Right forelimb (tissue), 1 donor: ENCODE data around the gene CNIH2.

Experiments used
- DNase-seq: peaks from one replicate; pipeline ENCODE4 v3.0.0-alpha.2; 2018

The CNIH2 gene

GRCh38 chr11:66278363-66279091, 552 bp downstream of the CNIH2 start:
- no peak for DNase-seq

GRCh38 chr11:66279092-66279734, 1.2 kb downstream of the CNIH2 start:
- DNase-seq, result no peak

- DNase-seq, result no peak
Observed at GRCh38 chr11:66280428-66280827, 2.5 kb downstream of the CNIH2 start.

- no peak for DNase-seq
Observed at GRCh38 chr11:66281001-66281400, 3.0 kb downstream of the CNIH2 start.

GRCh38 chr11:66281776-66282467, 3.9 kb downstream of the CNIH2 start:
- no peak for DNase-seq

- DNase-seq, result peak; percentile 97
Observed at GRCh38 chr11:66282468-66283455, 4.8 kb downstream of the CNIH2 start.

GRCh38 chr11:66283461-66284105, 5.6 kb downstream of the CNIH2 start:
- DNase-seq, result no peak

- DNase-seq, result no peak
Observed at GRCh38 chr11:66284526-66285078, 6.6 kb downstream of the CNIH2 start.

- no peak for DNase-seq
Observed at GRCh38 chr11:66285250-66285947, 7.4 kb downstream of the CNIH2 start.

- no peak for DNase-seq
Observed at GRCh38 chr11:66286699-66287098, 8.7 kb downstream of the CNIH2 start.

- DNase-seq, result no peak
Observed at GRCh38 chr11:66287211-66287888, 9.4 kb downstream of the CNIH2 start.

GRCh38 chr11:66287889-66288670, 10.1 kb downstream of the CNIH2 start:
- DNase-seq, result no peak

GRCh38 chr11:66288671-66289547, 10.9 kb downstream of the CNIH2 start, which contains the start of gene YIF1A:
TSS of gene YIF1A (minus strand) at chr11:66289143. CDS start at chr11:66288985, 158 bp downstream.
- peak; percentile 98 for DNase-seq

GRCh38 chr11:66289548-66290329, 11.8 kb downstream of the CNIH2 start:
- DNase-seq, result peak; percentile 91

- DNase-seq, result peak; percentile 42
Observed at GRCh38 chr11:66290330-66290621, 12.3 kb downstream of the CNIH2 start.

GRCh38 chr11:66291303-66291705, 13.3 kb downstream of the CNIH2 start:
- DNase-seq, result no peak

- DNase-seq, result no peak
Observed at GRCh38 chr11:66291706-66292542, 13.9 kb downstream of the CNIH2 start, which contains the start of gene TMEM151A. TSS of gene TMEM151A (plus strand) at chr11:66291894. CDS start at chr11:66292014, 120 bp downstream.
